ENCODE results near the gene TEX55. TPM values are rescaled to one million over a fixed set of nuclear protein-coding genes. Genes with fewer than 3 reads are reported as not detected.

The TEX55 gene
- total RNA-seq, 2 experiments from 2014 or later = not detected

DNA sequence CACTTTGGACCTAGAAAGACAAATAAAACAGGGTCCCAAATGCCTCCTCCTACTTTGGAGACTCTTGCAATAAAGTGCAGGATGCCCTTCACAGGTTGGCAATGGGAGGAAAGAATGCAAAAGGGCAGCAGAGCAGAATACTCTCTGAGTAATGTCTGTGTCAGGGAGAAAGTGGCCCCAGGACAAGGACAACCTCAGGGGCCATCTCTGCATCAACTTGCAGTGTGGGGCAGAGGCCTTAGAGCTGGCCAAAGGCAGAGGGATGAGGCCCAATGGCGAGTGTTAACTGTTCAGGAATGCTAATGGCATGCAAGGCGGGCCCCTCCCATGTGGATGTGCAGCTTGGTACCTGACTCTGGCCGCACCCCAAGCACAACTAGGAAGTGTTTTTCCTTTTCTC is 35.8 kb downstream of the TEX55 start:
- Mint-ChIP-seq H3K4me3 (no peak overlapping the region), H3K27ac (no peak overlapping the region), H3K36me3 (no peaks in the 10 kb centered on the region), H3K27me3 (peaks cover 19% of the 10 kb centered on the region), H3K9me3 (no peaks in the 10 kb centered on the region), H3K4me1 (no peaks in the 10 kb centered on the region)
- DNase-seq = no peak

DNA sequence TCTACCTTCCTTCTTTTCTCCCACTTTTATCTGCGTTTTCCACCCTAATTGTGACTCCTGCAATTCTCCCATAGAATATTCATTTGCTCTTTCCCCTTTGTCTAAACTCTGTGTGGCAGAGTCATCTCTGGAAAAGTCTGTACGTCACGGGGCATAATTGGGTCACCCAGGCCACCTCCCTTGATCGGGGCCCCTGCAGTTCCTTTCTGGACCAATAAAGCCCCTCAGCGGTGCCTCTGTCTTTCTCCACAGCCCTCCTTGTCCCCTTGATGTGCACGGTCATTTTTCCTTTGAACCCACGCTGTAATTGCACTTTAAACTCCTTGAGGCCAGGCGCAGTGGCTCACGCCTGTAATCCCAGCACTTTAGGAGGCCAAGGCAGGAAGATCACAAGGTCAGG is 38.1 kb downstream of the TEX55 start:
- no peaks in the 10 kb centered on the region for H3K9me3 Mint-ChIP-seq
- H3K27ac Mint-ChIP-seq = no peak overlapping the region
- H3K27me3 Mint-ChIP-seq = peaks cover 5% of the 10 kb centered on the region
- no peak overlapping the region for H3K4me3 Mint-ChIP-seq
- DNase-seq = no peak
- no peaks in the 10 kb centered on the region for H3K36me3 Mint-ChIP-seq
- no peaks in the 10 kb centered on the region for H3K4me1 Mint-ChIP-seq

DNA sequence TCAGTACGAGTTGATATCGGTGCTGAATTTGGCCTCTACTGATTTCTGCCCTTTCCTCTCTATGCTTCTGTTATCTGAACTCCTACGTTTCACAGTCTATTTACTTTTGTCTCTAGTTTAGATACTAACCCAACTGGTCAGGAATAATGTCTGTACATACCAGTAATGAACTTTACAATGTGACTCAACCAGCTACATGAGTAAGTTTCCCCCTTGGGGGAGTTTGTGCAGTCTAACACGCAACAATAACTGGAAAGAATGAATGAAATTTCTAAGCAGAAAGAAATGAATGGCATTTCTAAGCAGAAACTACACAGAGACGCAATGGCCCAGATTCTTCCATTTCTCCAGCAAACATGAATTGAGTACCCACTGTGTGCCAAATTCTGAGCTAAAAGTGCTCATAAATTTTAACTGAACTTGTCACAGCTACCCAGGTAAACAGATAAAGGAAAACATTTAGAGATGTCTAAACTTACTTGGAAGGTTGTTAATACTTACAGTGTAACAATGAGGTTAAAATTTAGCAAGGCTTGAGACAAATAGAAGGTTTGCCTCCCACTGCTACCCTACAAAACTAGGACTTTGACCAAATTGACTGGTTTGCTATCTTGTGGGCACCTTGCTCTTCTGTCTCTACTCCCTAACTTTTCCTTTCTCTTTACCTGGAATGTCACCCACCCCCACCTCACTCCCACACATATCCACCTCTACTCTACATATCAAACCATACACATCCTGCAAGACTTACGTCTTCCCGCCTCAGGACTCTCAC is 39.0 kb downstream of the TEX55 start:
- H3K27me3 Mint-ChIP-seq = peaks cover 4% of the 10 kb centered on the region
- no peaks in the 10 kb centered on the region for H3K9me3 Mint-ChIP-seq
- no peaks in the 10 kb centered on the region for H3K4me1 Mint-ChIP-seq
- H3K27ac Mint-ChIP-seq = no peak overlapping the region
- no peak overlapping the region for H3K4me3 Mint-ChIP-seq
- DNase-seq = no peak
- H3K36me3 Mint-ChIP-seq = no peaks in the 10 kb centered on the region

DNA sequence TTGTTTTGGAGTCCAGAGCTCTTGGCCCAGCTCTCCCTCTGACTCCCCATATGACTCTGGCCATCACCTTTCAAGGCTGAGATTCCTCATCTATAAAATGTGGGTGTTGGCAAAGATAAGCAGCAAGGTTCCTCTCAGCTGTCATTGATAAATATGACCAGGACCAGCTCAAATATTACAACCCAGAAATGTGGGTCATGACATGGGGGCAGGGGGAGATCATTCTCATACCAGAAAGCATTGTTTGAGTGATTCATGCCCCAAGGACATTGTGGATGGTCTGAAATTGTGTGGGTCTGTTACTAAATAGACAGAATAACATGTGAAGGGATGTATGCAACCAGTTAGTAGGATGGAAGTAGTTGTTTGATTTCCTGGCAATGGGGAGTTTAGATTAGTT is 41.3 kb downstream of the TEX55 start:
- no peaks in the 10 kb centered on the region for H3K36me3 Mint-ChIP-seq
- H3K27ac Mint-ChIP-seq = no peak overlapping the region
- no peaks in the 10 kb centered on the region for H3K4me1 Mint-ChIP-seq
- no peaks in the 10 kb centered on the region for H3K27me3 Mint-ChIP-seq
- no peak for DNase-seq
- H3K9me3 Mint-ChIP-seq = no peaks in the 10 kb centered on the region
- no peak overlapping the region for H3K4me3 Mint-ChIP-seq

DNA sequence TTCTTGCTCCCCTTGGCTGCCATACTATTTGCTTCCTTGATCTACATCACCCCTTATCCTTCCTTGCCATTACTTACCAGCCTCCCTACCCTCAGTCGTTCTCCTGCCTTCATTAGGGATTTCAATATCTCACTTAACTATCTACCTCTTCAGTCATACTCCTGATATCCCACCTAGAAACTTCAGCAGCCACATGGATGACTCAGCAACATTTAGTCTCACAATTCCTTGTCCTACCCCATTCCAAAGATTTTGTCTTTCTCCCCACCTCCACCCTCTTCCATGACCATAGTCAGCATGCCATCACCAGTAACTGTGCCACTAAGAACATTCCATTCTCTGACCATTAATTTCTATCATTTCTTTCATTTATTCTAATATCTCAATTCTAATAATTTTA is 45.8 kb downstream of the TEX55 start:
- DNase-seq = no peak
- Mint-ChIP-seq H3K27me3 (no peaks in the 10 kb centered on the region), H3K9me3 (no peaks in the 10 kb centered on the region), H3K4me3 (no peak overlapping the region), H3K4me1 (no peaks in the 10 kb centered on the region), H3K36me3 (no peaks in the 10 kb centered on the region), H3K27ac (no peak overlapping the region)

DNA sequence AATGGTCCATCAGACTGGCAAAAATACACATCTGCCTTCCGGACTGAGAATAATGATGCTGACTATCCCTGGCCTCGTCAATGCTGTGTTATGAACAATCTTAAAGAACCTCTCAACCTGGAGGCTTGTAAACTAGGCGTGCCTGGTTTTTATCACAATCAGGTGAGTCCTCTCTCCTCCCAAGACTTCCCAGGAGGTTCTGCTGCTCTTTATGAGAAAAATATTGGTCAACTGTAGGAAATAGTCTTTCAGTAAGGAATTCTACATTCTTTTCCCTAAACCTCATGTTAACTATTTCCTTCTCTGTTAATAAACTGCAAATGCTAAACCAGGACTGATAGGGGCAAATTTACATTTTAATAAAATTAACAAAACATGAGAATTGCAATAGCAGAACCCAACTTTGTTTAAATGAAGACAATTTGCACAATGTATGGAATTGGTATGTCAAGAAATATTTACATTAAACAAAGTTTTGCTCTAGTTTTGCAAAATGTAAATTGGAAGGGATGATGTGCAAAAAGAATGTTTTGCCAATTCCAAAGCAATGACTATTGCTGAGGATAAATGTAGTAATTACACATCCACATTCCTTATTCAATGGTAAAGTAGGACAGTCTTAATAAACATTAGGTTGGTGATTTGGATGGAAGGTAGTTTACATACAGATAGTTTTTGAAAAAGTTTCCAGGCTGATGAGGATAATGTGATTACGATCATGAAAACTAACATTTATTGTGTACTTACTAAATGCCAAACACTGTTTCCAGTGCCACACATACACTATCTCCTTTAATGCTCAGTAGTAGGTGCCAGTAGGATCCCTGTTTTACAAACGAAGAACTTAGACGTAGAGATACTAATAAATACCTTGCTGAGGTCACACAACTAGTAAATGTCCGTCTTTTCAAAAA is 48.5 kb downstream of the TEX55 start:
- no peaks in the 10 kb centered on the region for H3K4me1 Mint-ChIP-seq
- no peaks in the 10 kb centered on the region for H3K36me3 Mint-ChIP-seq
- no peak overlapping the region for H3K27ac Mint-ChIP-seq
- no peaks in the 10 kb centered on the region for H3K9me3 Mint-ChIP-seq
- no peak for DNase-seq
- no peak overlapping the region for H3K4me3 Mint-ChIP-seq
- no peaks in the 10 kb centered on the region for H3K27me3 Mint-ChIP-seq

DNA sequence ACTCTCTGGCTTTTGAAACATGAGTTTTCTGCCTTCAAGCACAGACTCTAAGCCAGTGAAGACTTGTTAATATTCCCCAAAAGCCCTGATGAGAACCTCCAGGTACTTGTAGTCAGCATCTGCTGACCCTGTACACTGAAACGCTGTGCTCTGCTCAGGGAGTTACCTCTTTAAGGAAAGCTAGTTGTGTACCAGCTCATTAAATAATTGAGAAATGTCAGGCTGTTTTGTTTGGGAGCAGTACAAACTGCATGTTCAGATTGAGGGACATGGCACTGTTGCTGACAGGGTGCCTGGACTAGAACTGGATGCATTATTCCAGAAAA is 49.1 kb downstream of the TEX55 start:
- no peaks in the 10 kb centered on the region for H3K27me3 Mint-ChIP-seq
- no peaks in the 10 kb centered on the region for H3K4me1 Mint-ChIP-seq
- no peak overlapping the region for H3K27ac Mint-ChIP-seq
- no peak overlapping the region for H3K4me3 Mint-ChIP-seq
- no peak for DNase-seq
- no peaks in the 10 kb centered on the region for H3K36me3 Mint-ChIP-seq
- H3K9me3 Mint-ChIP-seq = no peaks in the 10 kb centered on the region

DNA sequence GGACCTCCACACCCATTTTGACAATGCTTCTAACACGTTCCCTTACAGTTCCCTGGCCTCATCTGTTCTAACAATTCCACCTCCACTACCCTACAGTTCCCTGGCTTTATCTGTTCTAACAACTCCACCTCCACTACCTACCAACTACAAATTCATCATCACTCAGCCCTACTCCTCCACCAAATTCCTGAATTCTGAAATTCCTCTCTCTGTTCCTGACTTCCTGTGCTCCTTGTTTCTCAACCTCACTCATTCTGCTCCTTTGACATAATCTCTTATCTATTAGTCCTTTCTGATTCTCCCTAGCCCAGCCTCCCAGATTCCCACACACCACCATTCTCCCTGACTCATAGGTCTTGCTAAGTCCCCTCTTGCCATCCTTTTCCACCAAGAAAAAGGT is 49.9 kb downstream of the TEX55 start:
- no peaks in the 10 kb centered on the region for H3K36me3 Mint-ChIP-seq
- DNase-seq = no peak
- H3K4me1 Mint-ChIP-seq = no peaks in the 10 kb centered on the region
- H3K4me3 Mint-ChIP-seq = no peak overlapping the region
- H3K27me3 Mint-ChIP-seq = no peaks in the 10 kb centered on the region
- no peak overlapping the region for H3K27ac Mint-ChIP-seq
- H3K9me3 Mint-ChIP-seq = no peaks in the 10 kb centered on the region

Other genes with a start within 250 kb of the TEX55 start
- under 1 TPM in 1 of 2 experiments, not detected in 1; 0.10 TPM for gene IGSF11, start 111.3 kb upstream of the TEX55 start, total RNA-seq
- gene UPK1B, start 27.4 kb downstream of the TEX55 start, total RNA-seq = not detected
- gene B4GALT4, start 94.7 kb downstream of the TEX55 start, total RNA-seq = 10 to 100 TPM; 14.2 to 14.4 TPM
- 1 to 10 TPM; 8.9 to 9.7 TPM for gene ARHGAP31, start 148.2 kb downstream of the TEX55 start, total RNA-seq